Endothelial cell of umbilical vein (primary cell): ENCODE results near the gene MAML2.
A peak's percentile ranks its signal among the peaks of the same experiment; 100 is the strongest.

Experiments used
- CTCF ChIP-seq, 2 donors: IDR thresholded peaks; 1 replicate in 1 of 2; 2 replicates in 1 of 2; pipeline ENCODE4 v1.5.1; 2011; ENCODE audit warnings: low read length in 2 of 2, mild to moderate bottlenecking in 2 of 2, moderate library complexity in 2 of 2, control low read depth in 1 of 2, inconsistent platforms in 1 of 2, low read depth in 1 of 2; ENCODE audit not compliant: insufficient read depth in 1 of 2; ENCODE audit errors: extremely low read depth in 1 of 2
- EZH2 ChIP-seq: IDR thresholded peaks from 2 replicates; pipeline ENCODE4 v1.6.1; 2012; ENCODE audit warnings: borderline replicate concordance, low read depth, mild to moderate bottlenecking, moderate library complexity, low read length, inconsistent platforms; ENCODE audit not compliant: severe bottlenecking
- FOS ChIP-seq: IDR thresholded peaks from 2 replicates; pipeline ENCODE4 v1.6.1; 2011; ENCODE audit warnings: mild to moderate bottlenecking, low read length, moderate library complexity, borderline replicate concordance; ENCODE audit not compliant: insufficient read depth
- GATA2 ChIP-seq: IDR thresholded peaks from 2 replicates; pipeline ENCODE4 v1.7.0; 2011; ENCODE audit warnings: low read depth, mild to moderate bottlenecking, moderate library complexity, mixed read lengths, low read length; ENCODE audit not compliant: insufficient read length, insufficient read depth
- JUN ChIP-seq: IDR thresholded peaks from 2 replicates; pipeline ENCODE4 v1.6.1; 2011; ENCODE audit warnings: borderline replicate concordance, low read depth; ENCODE audit not compliant: insufficient read length, insufficient read depth
- MAX ChIP-seq: IDR thresholded peaks from 2 replicates; pipeline ENCODE4 v1.6.1; 2011; ENCODE audit not compliant: insufficient read depth, insufficient read length
- MYC ChIP-seq: IDR thresholded peaks from one replicate; pipeline ENCODE4 v1.6.1; 2011; ENCODE audit warnings: mild to moderate bottlenecking, low read depth, low read length
- POLR2A ChIP-seq: IDR thresholded peaks from 2 replicates; pipeline ENCODE4 v1.6.1; 2012; ENCODE audit warnings: low read depth, mild to moderate bottlenecking, control low read depth, low read length
- POLR2AphosphoS5 ChIP-seq: IDR thresholded peaks from 2 replicates; pipeline ENCODE4 v1.6.1; 2012; ENCODE audit warnings: low read depth, mild to moderate bottlenecking, control low read depth, low read length, moderate library complexity; ENCODE audit not compliant: insufficient read depth

GRCh38 chr11:96157517-96157873 lies 185.5 kb downstream of the MAML2 start:
- TF ChIP-seq CTCF (IDR thresholded peaks at IDR 0.05; ENCODE audit: extremely low read depth in 1 of 2, insufficient read depth in 1 of 2, low read depth in 1 of 2, low read length in 2 of 2) (no peak), POLR2A (peak; percentile 18), POLR2AphosphoS5 (no peak), EZH2 (no peak), JUN (no peak), MAX (no peak), MYC (no peak), GATA2 (no peak), FOS (no peak)
